Activated CD8-positive, alpha-beta T cell treated with anti-CD3 and anti-CD28 coated beads for 36 hours (primary cell): ENCODE results near the gene SLIT3. TPM values are rescaled to one million over a fixed set of nuclear protein-coding genes. Genes with fewer than 3 reads are reported as not detected.
"Not testable (repeated sequence)": the region's sequence is repeated elsewhere in the genome, so short reads cannot be mapped to it uniquely, and the experiment has no call there.

Experiments used
- ATAC-seq: fragments of 200-7000 bp; cut with Tn5 transposase; one replicate; pipeline ENCODE4 v1.10.0; 2021; ENCODE audit warnings: mild to moderate bottlenecking, moderate library complexity
- CTCF ChIA-PET: fragments of 350-600 bp; sonication (Branson Sonifier 250); formaldehyde crosslinking; loops from one replicate; lab custom pipeline; 2021; ENCODE audit warnings: antibody characterized with exemption; lab: Charles Lee
- POLR2A ChIA-PET: fragments of 350-600 bp; sonication (Branson Sonifier 250); formaldehyde crosslinking; loops from one replicate; lab custom pipeline; 2021; ENCODE audit warnings: antibody characterized with exemption; lab: Charles Lee
- DNase-seq: peaks from one replicate; pipeline ENCODE4 v3.0.0-alpha.2; 2020
- H3K27ac Mint-ChIP-seq: one replicate; pipeline ENCODE4 v1.8.0; 2021; ENCODE audit warnings: mild to moderate bottlenecking, mixed read lengths
- H3K27me3 Mint-ChIP-seq: one replicate; pipeline ENCODE4 v1.8.0; 2021; ENCODE audit warnings: mixed read lengths
- H3K36me3 Mint-ChIP-seq: one replicate; pipeline ENCODE4 v1.8.0; 2021; ENCODE audit warnings: low read depth, mixed read lengths
- H3K4me1 Mint-ChIP-seq: one replicate; pipeline ENCODE4 v1.8.0; 2021; ENCODE audit warnings: low read depth, mixed read lengths
- H3K4me3 Mint-ChIP-seq: one replicate; pipeline ENCODE4 v1.8.0; 2021; ENCODE audit warnings: mild to moderate bottlenecking, moderate library complexity, mixed read lengths
- H3K9me3 Mint-ChIP-seq: one replicate; pipeline ENCODE4 v1.8.0; 2021; ENCODE audit warnings: mixed read lengths
- intact Hi-C: fragments of 100-400 bp; cut with micrococcal nuclease; formaldehyde crosslinking; loops from one replicate; pipeline ENCODE4 v1.10.0; 2022
- total RNA-seq, 2 experiments: library from RNA; stranded (reverse); gene quantifications; one replicate each; pipeline ENCODE4 v1.2.3, GENCODE V29; 2021
- TF ChIP-seq, protein P1 (sequence below): fragments of 200-600 bp; IDR thresholded peaks from one replicate; pipeline ENCODE4 v1.8.0; 2022; ENCODE audit warnings: antibody characterized with exemption, mild to moderate bottlenecking

The SLIT3 gene
- total RNA-seq, 2 experiments from 2014 or later = 0.69 to 0.74 TPM

DNA sequence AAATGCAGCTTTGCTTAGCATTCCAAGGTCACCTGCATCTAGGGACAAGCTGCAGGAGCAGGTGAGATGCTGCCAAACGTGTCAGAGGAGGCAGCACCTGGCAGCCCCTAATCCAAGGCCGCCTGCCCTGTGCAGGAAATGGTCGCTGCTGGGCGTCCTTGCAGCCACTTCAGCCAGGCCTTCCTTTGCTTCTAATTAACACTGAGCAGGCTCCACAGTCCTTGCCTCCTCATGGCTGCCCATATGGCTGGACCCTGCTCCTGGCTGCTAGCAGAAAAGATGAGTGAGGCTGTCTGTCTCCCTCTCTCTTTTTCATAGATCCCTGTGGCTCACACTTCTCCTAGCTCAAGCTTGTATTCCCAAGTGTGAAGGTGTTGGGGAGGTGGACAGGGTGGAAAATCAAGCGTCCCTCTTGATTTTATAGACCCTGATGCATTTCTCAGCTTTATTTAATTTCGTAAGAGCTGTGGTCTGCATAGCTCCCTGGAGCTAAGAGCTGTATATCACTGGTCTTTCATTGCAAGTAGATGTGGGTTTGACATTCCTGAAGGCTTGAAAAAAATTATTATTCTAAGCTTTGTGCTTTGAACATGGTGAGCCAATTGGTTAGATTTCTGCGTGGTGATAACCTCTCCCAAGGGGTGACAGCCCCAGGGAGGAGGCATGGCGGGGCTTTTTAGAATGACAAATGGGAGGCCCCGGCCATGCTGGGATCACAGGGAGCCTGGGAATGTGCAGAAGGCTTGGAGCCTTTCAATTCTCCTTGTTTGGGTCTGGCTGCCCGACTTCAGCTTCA lies 193.8 kb downstream of the SLIT3 start:
- Mint-ChIP-seq H3K4me3 (no peak overlapping the region), H3K27me3 (peaks cover 3% of the 10 kb centered on the region), H3K4me1 (no peaks in the 10 kb centered on the region), H3K36me3 (no peaks in the 10 kb centered on the region), H3K27ac (no peak overlapping the region), H3K9me3 (no peaks in the 10 kb centered on the region)
- CTCF ChIA-PET = no interaction called here
- TF ChIP-seq, protein P1, sequence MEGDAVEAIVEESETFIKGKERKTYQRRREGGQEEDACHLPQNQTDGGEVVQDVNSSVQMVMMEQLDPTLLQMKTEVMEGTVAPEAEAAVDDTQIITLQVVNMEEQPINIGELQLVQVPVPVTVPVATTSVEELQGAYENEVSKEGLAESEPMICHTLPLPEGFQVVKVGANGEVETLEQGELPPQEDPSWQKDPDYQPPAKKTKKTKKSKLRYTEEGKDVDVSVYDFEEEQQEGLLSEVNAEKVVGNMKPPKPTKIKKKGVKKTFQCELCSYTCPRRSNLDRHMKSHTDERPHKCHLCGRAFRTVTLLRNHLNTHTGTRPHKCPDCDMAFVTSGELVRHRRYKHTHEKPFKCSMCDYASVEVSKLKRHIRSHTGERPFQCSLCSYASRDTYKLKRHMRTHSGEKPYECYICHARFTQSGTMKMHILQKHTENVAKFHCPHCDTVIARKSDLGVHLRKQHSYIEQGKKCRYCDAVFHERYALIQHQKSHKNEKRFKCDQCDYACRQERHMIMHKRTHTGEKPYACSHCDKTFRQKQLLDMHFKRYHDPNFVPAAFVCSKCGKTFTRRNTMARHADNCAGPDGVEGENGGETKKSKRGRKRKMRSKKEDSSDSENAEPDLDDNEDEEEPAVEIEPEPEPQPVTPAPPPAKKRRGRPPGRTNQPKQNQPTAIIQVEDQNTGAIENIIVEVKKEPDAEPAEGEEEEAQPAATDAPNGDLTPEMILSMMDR = no peak
- ATAC-seq = no peak
- POLR2A ChIA-PET = no interaction called here
- DNase-seq = no peak
- intact Hi-C loops = no loop called here

DNA sequence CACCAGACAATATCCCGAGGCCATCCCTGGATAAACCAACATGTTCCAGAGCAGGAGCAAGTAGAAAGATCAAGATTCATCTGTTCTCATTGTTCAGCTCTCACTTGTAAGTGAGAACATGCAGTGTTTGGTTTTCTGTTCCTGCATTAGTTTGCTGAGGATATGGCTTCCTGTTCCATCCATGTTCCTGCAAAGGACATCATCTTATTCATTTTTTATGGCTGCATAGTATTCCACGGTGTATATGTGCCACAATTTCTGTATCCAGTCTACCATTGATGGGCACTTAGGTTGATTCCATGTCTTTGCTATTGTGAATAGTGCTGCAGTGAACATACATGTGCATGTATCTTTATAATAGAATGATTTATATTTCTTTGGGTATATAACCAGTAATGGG lies 195.4 kb downstream of the SLIT3 start:
- H3K27me3 Mint-ChIP-seq, H3K4me1 Mint-ChIP-seq, H3K36me3 Mint-ChIP-seq, POLR2A ChIA-PET, H3K27ac Mint-ChIP-seq, DNase-seq, H3K9me3 Mint-ChIP-seq, intact Hi-C loops, CTCF ChIA-PET, ATAC-seq, H3K4me3 Mint-ChIP-seq: not testable (repeated sequence)

DNA sequence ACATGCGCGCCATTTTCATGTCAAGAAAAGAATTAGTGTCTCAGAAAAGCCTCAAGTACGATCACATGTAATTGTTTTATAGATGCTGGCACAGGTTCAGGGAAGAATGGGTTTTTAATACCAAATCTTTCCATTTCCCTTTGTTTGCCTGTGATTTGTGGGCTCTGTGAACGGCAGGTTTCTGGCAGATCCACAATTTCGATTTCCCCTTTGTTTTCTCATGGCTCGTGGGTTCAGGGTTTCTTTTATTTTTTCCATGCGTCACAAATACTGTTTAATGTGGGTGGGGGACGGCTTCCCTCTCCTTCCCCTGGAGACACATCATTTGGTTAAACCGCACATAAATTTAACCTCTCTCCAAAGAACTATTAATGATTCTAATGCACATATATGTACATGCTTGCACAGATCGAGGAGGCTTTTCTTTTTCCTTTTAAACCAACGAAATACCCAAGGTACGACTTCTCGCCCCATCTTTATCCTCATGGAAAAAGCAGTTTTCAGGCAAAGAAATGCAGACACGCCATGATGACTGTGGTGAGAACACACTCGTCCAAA lies 195.9 kb downstream of the SLIT3 start:
- ChIA-PET CTCF (no interaction called here), POLR2A (no interaction called here)
- H3K36me3 Mint-ChIP-seq = no peaks in the 10 kb centered on the region
- no peaks in the 10 kb centered on the region for H3K9me3 Mint-ChIP-seq
- no peak for DNase-seq
- ATAC-seq = no peak
- intact Hi-C loops = no loop called here
- no peaks in the 10 kb centered on the region for H3K4me1 Mint-ChIP-seq
- peaks cover 3% of the 10 kb centered on the region for H3K27me3 Mint-ChIP-seq
- no peak overlapping the region for H3K27ac Mint-ChIP-seq
- TF ChIP-seq, protein P1 = no peak
- no peak overlapping the region for H3K4me3 Mint-ChIP-seq

DNA sequence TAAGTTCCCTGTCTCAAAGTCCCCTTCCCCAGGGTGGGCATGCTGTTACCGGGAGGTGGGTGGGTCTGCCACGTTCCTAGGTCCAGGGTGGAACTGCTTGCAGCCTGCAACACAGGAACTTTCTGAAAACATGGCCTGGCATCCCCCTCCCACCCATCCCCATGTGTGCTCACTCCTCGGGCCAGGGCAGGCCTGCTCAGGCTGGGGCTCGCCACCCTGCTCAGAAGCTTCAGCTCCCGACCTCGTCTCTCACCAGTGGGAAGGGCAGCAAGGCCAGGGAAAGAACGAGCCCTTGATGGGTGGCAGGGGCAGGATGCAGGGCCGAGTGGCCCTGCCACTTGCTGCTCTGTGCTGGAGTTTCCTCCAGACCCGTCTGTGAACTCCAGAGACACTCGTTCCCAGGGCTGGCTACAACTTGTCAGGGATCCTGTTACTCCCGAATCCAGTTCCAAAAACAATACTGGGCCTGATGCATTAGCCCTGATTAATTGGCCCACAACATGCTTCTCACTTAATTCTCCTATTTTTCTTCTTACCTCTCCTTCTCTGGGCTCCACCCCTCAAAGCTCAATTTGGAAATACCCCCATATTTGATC lies 197.3 kb downstream of the SLIT3 start:
- no peaks in the 10 kb centered on the region for H3K9me3 Mint-ChIP-seq
- DNase-seq (no peak), ATAC-seq (no peak)
- no peak overlapping the region for H3K27ac Mint-ChIP-seq
- intact Hi-C loops = no loop called here
- H3K4me3 Mint-ChIP-seq = no peak overlapping the region
- peaks cover 1% of the 10 kb centered on the region for H3K27me3 Mint-ChIP-seq
- TF ChIP-seq, protein P1 = no peak
- H3K36me3 Mint-ChIP-seq = no peaks in the 10 kb centered on the region
- H3K4me1 Mint-ChIP-seq = no peaks in the 10 kb centered on the region
- ChIA-PET CTCF (no interaction called here), POLR2A (no interaction called here)

DNA sequence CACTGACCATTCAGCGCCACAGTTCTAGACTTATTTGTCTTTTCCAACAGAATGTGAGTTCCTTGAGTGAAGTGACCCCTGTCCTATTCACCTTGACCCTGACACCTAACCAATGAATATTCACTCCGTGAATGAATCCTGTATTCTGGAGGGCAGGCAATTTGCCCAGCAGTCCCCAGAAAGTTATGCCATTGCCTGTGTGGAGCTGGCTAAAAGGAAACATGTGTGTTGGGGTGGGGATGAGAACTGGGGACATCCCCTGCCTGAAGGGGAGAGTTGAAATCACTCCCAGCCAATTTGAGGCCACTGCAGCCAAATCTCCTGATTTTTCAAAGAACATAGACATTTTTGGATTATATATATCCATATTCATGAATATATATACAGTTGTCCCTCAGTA lies 199.0 kb downstream of the SLIT3 start:
- Mint-ChIP-seq H3K4me3 (no peak overlapping the region), H3K27me3 (peaks cover 1% of the 10 kb centered on the region), H3K9me3 (no peaks in the 10 kb centered on the region), H3K27ac (no peak overlapping the region), H3K36me3 (no peaks in the 10 kb centered on the region), H3K4me1 (no peaks in the 10 kb centered on the region)
- POLR2A ChIA-PET = no interaction called here
- CTCF ChIA-PET = no interaction called here
- DNase-seq (no peak), ATAC-seq (no peak)
- TF ChIP-seq, protein P1 = no peak
- intact Hi-C loops = no loop called here
